ENCODE measurements around the gene NTM.

Gene NTM

GRCh38 chr11:132248580-132248979, 878.2 kb downstream of the NTM start:
- Mint-ChIP-seq H3K27ac (ENCODE audit: low read depth) (no peak overlapping the region), H3K9me3 (peaks cover 14% of the 10 kb centered on the region), H3K27me3 (no peaks in the 10 kb centered on the region), H3K4me1 (no peaks in the 10 kb centered on the region), H3K4me3 (no peak overlapping the region), H3K36me3 (ENCODE audit: insufficient read depth) (no peaks in the 10 kb centered on the region)
- ATAC-seq (replicated peaks; ENCODE audit: extremely low read depth, poor library complexity, severe bottlenecking) (no peak), DNase-seq (ENCODE audit: low spot score in 2 of 2) (no peak)

- Mint-ChIP-seq H3K36me3 (ENCODE audit: insufficient read depth) (no peaks in the 10 kb centered on the region), H3K9me3 (peaks cover 14% of the 10 kb centered on the region), H3K27me3 (no peaks in the 10 kb centered on the region), H3K4me3 (no peak overlapping the region), H3K27ac (ENCODE audit: low read depth) (no peak overlapping the region), H3K4me1 (no peaks in the 10 kb centered on the region)
- DNase-seq (ENCODE audit: low spot score in 2 of 2) (no peak), ATAC-seq (replicated peaks; ENCODE audit: extremely low read depth, poor library complexity, severe bottlenecking) (no peak)
These were observed 878.8 kb downstream of the NTM start for GRCh38 chr11:132249256-132249655.

- Mint-ChIP-seq H3K27ac (ENCODE audit: low read depth) (no peak overlapping the region), H3K4me3 (no peak overlapping the region), H3K27me3 (no peaks in the 10 kb centered on the region), H3K4me1 (no peaks in the 10 kb centered on the region), H3K9me3 (peaks cover 14% of the 10 kb centered on the region), H3K36me3 (ENCODE audit: insufficient read depth) (no peaks in the 10 kb centered on the region)
- no peak for ATAC-seq (replicated peaks; ENCODE audit: extremely low read depth, poor library complexity, severe bottlenecking)
- DNase-seq (ENCODE audit: low spot score in 2 of 2): no peak
These were observed 880.6 kb downstream of the NTM start for GRCh38 chr11:132251061-132251460.

GRCh38 chr11:132253469-132254264, 883.3 kb downstream of the NTM start:
- ATAC-seq (replicated peaks; ENCODE audit: extremely low read depth, poor library complexity, severe bottlenecking) (no peak), DNase-seq (ENCODE audit: low spot score in 2 of 2) (no peak)
- Mint-ChIP-seq H3K27ac (ENCODE audit: low read depth) (no peak overlapping the region), H3K36me3 (ENCODE audit: insufficient read depth) (no peaks in the 10 kb centered on the region), H3K27me3 (no peaks in the 10 kb centered on the region), H3K4me3 (no peak overlapping the region), H3K4me1 (no peaks in the 10 kb centered on the region), H3K9me3 (peaks cover 9% of the 10 kb centered on the region)

GRCh38 chr11:132254906-132255305, 884.5 kb downstream of the NTM start:
- Mint-ChIP-seq H3K27ac (ENCODE audit: low read depth) (no peak overlapping the region), H3K27me3 (no peaks in the 10 kb centered on the region), H3K4me3 (no peak overlapping the region), H3K4me1 (no peaks in the 10 kb centered on the region), H3K36me3 (ENCODE audit: insufficient read depth) (no peaks in the 10 kb centered on the region), H3K9me3 (peaks cover 9% of the 10 kb centered on the region)
- ATAC-seq (replicated peaks; ENCODE audit: extremely low read depth, poor library complexity, severe bottlenecking) (no peak), DNase-seq (ENCODE audit: low spot score in 2 of 2) (no peak)

- H3K4me1 Mint-ChIP-seq: no peaks in the 10 kb centered on the region
- no peak overlapping the region for H3K4me3 Mint-ChIP-seq
- ATAC-seq (replicated peaks; ENCODE audit: extremely low read depth, poor library complexity, severe bottlenecking): no peak
- peaks cover 6% of the 10 kb centered on the region for H3K9me3 Mint-ChIP-seq
- DNase-seq (ENCODE audit: low spot score in 2 of 2): no peak
- no peaks in the 10 kb centered on the region for H3K36me3 Mint-ChIP-seq (ENCODE audit: insufficient read depth)
- no peaks in the 10 kb centered on the region for H3K27me3 Mint-ChIP-seq
- no peak overlapping the region for H3K27ac Mint-ChIP-seq (ENCODE audit: low read depth)
These were observed 886.3 kb downstream of the NTM start for GRCh38 chr11:132256528-132257279.

- no peak for DNase-seq (ENCODE audit: low spot score in 2 of 2)
- no peak for ATAC-seq (replicated peaks; ENCODE audit: extremely low read depth, poor library complexity, severe bottlenecking)
- Mint-ChIP-seq H3K9me3 (no peaks in the 10 kb centered on the region), H3K4me3 (no peak overlapping the region), H3K4me1 (no peaks in the 10 kb centered on the region), H3K27ac (ENCODE audit: low read depth) (no peak overlapping the region), H3K36me3 (ENCODE audit: insufficient read depth) (no peaks in the 10 kb centered on the region), H3K27me3 (no peaks in the 10 kb centered on the region)
These were observed 887.5 kb downstream of the NTM start for GRCh38 chr11:132257871-132258270.

- no peak for ATAC-seq (replicated peaks; ENCODE audit: extremely low read depth, poor library complexity, severe bottlenecking)
- Mint-ChIP-seq H3K27ac (ENCODE audit: low read depth) (no peak overlapping the region), H3K36me3 (ENCODE audit: insufficient read depth) (no peaks in the 10 kb centered on the region), H3K9me3 (no peaks in the 10 kb centered on the region), H3K4me1 (no peaks in the 10 kb centered on the region), H3K4me3 (no peak overlapping the region), H3K27me3 (no peaks in the 10 kb centered on the region)
- DNase-seq (ENCODE audit: low spot score in 2 of 2): no peak
These were observed 888.5 kb downstream of the NTM start for GRCh38 chr11:132258875-132259274.

GRCh38 chr11:132260636-132261035, 890.2 kb downstream of the NTM start:
- H3K36me3 Mint-ChIP-seq (ENCODE audit: insufficient read depth): no peaks in the 10 kb centered on the region
- no peaks in the 10 kb centered on the region for H3K27me3 Mint-ChIP-seq
- no peak for ATAC-seq (replicated peaks; ENCODE audit: extremely low read depth, poor library complexity, severe bottlenecking)

GRCh38 chr11:132263241-132263640, 892.8 kb downstream of the NTM start:
- no peak for DNase-seq (ENCODE audit: low spot score in 2 of 2)
- Mint-ChIP-seq H3K36me3 (ENCODE audit: insufficient read depth) (no peaks in the 10 kb centered on the region), H3K27ac (ENCODE audit: low read depth) (no peak overlapping the region), H3K27me3 (no peaks in the 10 kb centered on the region), H3K4me1 (no peaks in the 10 kb centered on the region), H3K4me3 (no peak overlapping the region), H3K9me3 (peaks cover 4% of the 10 kb centered on the region)
- ATAC-seq (replicated peaks; ENCODE audit: extremely low read depth, poor library complexity, severe bottlenecking): no peak

More at GRCh38 chr11:132260636-132261035, 890.2 kb downstream of the NTM start:
- peaks cover under 1% of the 10 kb centered on the region for H3K9me3 Mint-ChIP-seq
- DNase-seq (ENCODE audit: low spot score in 2 of 2): no peak
- no peaks in the 10 kb centered on the region for H3K4me1 Mint-ChIP-seq
- H3K4me3 Mint-ChIP-seq: no peak overlapping the region
- no peak overlapping the region for H3K27ac Mint-ChIP-seq (ENCODE audit: low read depth)

- DNase-seq (ENCODE audit: low spot score in 2 of 2): no peak
- no peak overlapping the region for H3K4me3 Mint-ChIP-seq
- no peaks in the 10 kb centered on the region for H3K36me3 Mint-ChIP-seq (ENCODE audit: insufficient read depth)
- peaks cover 4% of the 10 kb centered on the region for H3K9me3 Mint-ChIP-seq
- no peak overlapping the region for H3K27ac Mint-ChIP-seq (ENCODE audit: low read depth)
- ATAC-seq (replicated peaks; ENCODE audit: extremely low read depth, poor library complexity, severe bottlenecking): no peak
- no peaks in the 10 kb centered on the region for H3K4me1 Mint-ChIP-seq
- no peaks in the 10 kb centered on the region for H3K27me3 Mint-ChIP-seq
These were observed 893.5 kb downstream of the NTM start for GRCh38 chr11:132263875-132264274.

GRCh38 chr11:132264616-132265015, 894.2 kb downstream of the NTM start:
- DNase-seq (ENCODE audit: low spot score in 2 of 2): no peak
- H3K27ac Mint-ChIP-seq (ENCODE audit: low read depth): no peak overlapping the region
- no peak overlapping the region for H3K4me3 Mint-ChIP-seq
- no peaks in the 10 kb centered on the region for H3K36me3 Mint-ChIP-seq (ENCODE audit: insufficient read depth)
- no peaks in the 10 kb centered on the region for H3K27me3 Mint-ChIP-seq
- ATAC-seq (replicated peaks; ENCODE audit: extremely low read depth, poor library complexity, severe bottlenecking): no peak
- H3K9me3 Mint-ChIP-seq: peaks cover 4% of the 10 kb centered on the region
- no peaks in the 10 kb centered on the region for H3K4me1 Mint-ChIP-seq

All from central memory CD8-positive, alpha-beta T cell (primary cell).